Measurements from ENCODE around the gene BRI3BP.
"Not testable (repeated sequence)": the region's sequence is repeated elsewhere in the genome, so short reads cannot be mapped to it uniquely, and the experiment has no call there.

BRI3BP gene

DNA sequence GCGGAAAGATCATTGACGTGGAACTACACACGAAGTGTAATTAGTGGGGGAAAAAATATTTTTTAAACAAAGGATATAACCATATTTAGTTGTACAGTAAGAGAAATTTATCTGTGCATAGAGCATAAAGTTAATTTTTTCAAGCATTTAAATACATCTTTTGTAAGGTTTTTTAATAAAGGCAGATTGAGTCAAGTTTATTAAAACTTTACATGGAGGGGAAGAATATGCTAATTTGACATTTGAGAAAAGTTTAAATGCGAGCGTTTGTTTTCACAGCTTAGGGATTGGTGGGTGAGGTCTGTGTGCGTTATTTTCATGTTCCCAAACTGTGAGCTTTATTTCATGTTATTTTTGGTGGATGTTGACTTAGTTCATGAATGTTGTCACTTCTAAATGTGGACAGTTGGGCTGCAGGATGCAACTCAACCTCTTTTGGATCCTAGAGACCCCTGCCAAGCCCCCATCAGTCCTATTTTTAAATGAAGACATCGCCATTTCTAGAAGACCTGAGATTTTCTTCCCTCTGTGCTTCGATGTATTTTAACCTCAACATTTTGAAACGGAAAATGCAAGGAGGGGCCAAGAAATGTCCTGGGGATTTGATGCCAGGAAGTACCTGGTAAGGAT lies 32.3 kb downstream of the BRI3BP start:
- DNase-seq, result no peak

GRCh38 chr12:125028106-125028505 lies 34.7 kb downstream of the BRI3BP start:
- no peak for DNase-seq

GRCh38 chr12:125029761-125030358 lies 36.4 kb downstream of the BRI3BP start:
- DNase-seq, result peak; percentile 18

GRCh38 chr12:125031471-125031870 lies 38.0 kb downstream of the BRI3BP start:
- not testable (repeated sequence) for DNase-seq

GRCh38 chr12:125032466-125033152 lies 39.2 kb downstream of the BRI3BP start:
- DNase-seq, result no peak

DNA sequence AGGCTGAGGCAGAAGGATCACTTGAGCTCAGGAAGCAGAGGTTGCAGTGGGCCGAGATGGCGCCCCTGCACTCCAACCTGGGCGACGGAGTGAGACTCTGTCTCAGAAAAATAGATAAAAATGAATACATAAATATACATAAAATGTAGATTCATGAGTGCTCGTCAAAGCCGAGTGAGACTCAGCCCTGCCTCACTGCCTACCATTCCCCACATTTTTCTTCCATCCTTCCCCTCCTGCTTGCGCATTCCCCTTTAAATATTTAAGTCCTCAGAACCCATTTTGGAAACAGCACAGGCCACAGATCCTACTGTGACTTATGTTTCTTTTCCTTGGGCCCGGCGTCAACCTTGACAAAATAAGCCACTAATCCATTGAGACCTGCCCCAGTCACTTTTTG lies 39.8 kb downstream of the BRI3BP start:
- DNase-seq, result no peak

DNA sequence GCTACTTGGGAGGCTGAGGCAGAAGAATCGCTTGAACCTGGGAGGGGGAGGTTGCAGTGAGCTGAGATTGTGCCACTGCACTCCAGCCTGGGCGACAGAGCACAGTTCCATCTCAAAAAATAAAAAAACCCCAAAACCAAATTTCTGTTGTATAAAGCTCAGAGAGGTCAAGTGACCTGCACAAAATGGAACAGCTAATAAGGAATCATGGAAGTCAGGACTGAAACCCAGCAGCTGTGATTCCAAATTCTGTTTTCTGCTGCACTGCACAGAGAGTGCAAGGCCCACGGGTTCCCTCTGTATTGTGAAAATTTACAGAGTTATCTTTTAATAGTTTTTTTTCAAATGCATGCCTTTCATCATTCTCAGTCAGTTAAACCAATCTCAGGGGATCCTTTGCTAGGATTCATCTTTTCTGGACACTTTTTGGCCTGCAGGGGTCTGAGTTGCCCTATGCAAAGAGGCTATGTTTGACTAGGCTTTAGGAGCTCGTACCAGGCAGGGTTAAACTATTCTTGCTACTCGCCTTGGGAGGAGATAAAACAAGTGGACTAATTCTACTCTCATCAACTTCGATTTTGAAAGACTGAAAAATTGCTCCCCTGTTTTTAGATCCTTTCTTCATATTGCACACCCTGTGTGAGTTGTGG lies 45.7 kb downstream of the BRI3BP start:
- no peak for DNase-seq

- no peak for DNase-seq
These were observed 55.6 kb downstream of the BRI3BP start for GRCh38 chr12:125049093-125049458.

GRCh38 chr12:125050446-125050845 lies 57.0 kb downstream of the BRI3BP start:
- no peak for DNase-seq

- no peak for DNase-seq
These were observed 57.4 kb downstream of the BRI3BP start for GRCh38 chr12:125050868-125051267.

GRCh38 chr12:125053821-125054220 lies 60.4 kb downstream of the BRI3BP start:
- no peak for DNase-seq

- no peak for DNase-seq
These were observed 62.1 kb downstream of the BRI3BP start for GRCh38 chr12:125055591-125055990.

DNA sequence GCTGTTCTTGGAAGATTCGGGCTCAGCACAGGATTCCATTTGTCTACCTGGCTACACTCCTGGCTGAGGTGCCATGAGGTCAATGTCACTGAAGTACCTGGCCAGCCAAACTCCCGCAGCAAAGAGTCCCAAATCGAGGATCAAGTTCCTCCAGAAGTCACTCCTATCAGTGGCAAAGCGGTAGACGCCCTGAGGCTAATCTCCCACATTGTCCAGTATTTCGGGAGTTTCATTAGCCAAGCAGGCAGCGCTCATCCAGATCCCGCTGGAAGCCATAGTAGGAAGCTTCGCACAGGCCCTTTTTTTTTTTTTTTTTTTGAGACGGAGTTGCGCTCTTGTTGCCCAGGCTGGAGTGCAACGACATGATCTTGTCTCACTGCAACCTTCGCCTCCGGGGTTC lies 62.9 kb downstream of the BRI3BP start:
- DNase-seq, result no peak

GRCh38 chr12:125057708-125058107 lies 64.3 kb downstream of the BRI3BP start:
- DNase-seq, result no peak

DNA sequence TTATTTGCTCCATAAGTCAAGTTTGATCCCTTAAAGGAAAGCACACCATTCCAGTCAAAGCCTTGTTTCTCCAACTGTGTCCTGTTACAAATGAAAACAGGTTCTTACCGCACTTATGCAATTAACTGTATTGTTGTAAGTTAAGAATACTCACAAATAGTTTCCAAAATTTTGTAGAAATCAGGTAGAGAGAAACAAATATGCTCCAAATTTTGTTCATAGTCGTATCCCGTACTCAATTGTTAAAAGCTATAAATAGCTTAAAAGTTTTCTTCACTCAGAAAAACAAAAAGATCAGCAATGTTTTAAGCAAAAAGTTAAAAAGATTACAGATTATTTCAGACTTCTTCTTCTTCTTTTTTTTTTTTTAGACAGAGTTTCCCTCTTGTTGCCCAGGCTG lies 67.8 kb downstream of the BRI3BP start:
- DNase-seq, result no peak

DNA sequence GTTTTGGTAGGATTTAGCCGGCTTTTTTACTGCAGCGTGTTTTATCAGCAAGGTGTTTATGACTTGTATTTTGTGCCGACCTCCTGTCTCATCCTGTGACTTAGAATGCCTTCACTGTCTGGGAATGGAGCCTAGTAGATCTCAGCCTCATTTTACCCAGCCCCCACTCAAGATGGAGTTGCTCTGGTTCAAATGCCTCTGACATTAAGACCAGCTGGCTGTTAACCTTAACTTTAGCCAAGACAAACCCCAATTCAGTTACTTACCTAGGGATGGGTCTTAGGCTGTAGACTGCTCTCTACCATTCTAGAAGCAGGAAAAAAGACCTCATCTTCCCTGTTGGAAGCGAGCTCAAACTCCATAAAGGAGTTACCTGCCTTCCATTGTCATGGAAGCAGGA lies 70.1 kb downstream of the BRI3BP start:
- not testable (repeated sequence) for DNase-seq

- DNase-seq, result no peak
These were observed 71.0 kb downstream of the BRI3BP start for GRCh38 chr12:125064492-125064891.

DNA sequence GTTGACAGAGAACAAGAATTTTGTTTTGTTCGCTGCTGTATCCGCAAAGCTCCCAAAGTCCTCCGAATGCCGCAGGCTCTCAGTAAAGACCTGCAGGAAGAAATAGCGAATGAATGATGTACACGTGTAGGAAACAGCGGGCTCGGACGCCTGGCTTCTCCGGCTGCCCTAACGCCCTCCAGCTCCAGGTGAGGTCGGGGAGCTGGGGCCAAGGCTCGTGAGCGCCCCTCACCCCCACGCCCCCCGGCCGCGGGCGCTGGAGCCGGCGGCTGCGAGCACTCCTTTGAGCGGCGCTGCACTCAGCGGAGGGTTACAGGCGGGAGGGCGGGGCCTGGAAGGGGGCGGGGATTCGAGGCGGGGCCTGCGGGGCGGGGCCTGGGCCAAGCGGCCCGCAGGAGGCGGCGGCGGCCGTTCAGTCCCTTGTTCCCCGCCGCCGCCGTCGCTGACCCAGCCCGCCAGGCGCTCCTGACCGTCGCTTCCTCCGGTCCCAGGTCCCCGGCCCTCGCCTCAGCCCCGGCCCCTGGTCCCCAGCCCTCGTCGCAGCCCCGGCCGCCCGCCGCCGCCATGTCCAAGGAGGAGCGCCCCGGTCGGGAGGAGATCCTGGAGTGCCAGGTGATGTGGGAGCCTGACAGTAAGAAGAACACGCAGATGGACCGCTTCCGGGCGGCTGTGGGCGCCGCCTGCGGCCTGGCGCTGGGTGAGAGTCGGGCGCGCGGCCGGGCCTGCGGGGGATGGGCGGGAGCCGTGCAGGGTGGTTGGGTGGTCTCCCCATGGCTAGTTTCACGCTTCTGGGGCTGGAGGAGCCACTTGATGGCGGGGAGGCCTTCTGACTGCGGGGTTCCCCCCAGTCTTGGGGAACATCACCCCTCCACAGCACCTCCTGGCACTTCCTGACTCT lies 71.8 kb downstream of the BRI3BP start, which contains the start of gene AACS:
TSS of gene AACS (plus strand) at position 415 of the 898 bp plus-strand sequence. CDS start at position 565, 150 bp downstream.
- no peak for DNase-seq

GRCh38 chr12:125065919-125066570 lies 72.6 kb downstream of the BRI3BP start:
- no peak for DNase-seq

- no peak for DNase-seq
These were observed 74.9 kb downstream of the BRI3BP start for GRCh38 chr12:125068391-125068790.

DNA sequence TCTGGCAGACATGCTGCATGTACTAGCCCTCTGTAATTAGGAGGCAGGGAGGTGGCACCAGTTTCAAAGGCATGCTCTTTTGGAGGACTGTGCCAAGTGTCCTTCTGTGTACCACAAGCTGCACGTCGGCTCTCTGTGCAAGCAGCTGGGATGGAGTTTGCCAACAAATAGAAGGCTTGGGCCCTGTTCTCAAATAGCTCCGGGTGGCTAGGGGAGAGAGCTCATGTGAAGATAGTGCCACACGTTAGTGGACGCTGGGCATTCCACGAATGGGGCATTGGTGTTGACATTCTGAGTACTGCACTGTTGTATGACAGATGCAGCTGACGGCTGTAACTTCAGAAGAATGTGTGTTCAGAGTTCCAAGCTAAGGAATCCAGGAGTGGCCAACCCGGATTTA lies 76.2 kb downstream of the BRI3BP start:
- DNase-seq, result peak; percentile 42

- DNase-seq, result no peak
These were observed 76.7 kb downstream of the BRI3BP start for GRCh38 chr12:125070112-125070511.

All from NCI-H1694 (cell line).